IPS-18a (cell line): ENCODE results near the gene SLC6A2.
"Not testable (repeated sequence)": the region's sequence is repeated elsewhere in the genome, so short reads cannot be mapped to it uniquely, and the experiment has no call there.

Source experiments
- H3K27ac ChIP-seq: one replicate; pipeline ENCODE4 v1.5.1; 2013; ENCODE audit warnings: low read length
- H3K27me3 ChIP-seq: one replicate; pipeline ENCODE4 v1.6.1; 2013; ENCODE audit warnings: mild to moderate bottlenecking, low read length; ENCODE audit not compliant: control insufficient read depth, insufficient read depth
- H3K36me3 ChIP-seq: one replicate; pipeline ENCODE4 v1.6.1; 2013; ENCODE audit warnings: low read depth, low read length; ENCODE audit not compliant: control insufficient read depth
- H3K4me1 ChIP-seq: one replicate; pipeline ENCODE4 v1.6.1; 2013; ENCODE audit warnings: low read depth, low read length; ENCODE audit not compliant: control insufficient read depth
- H3K4me3 ChIP-seq: one replicate; pipeline ENCODE4 v1.5.1; 2013; ENCODE audit warnings: low read length
- H3K9ac ChIP-seq: one replicate; pipeline ENCODE4 v1.6.1; 2013; ENCODE audit warnings: mild to moderate bottlenecking, low read length, moderate library complexity
- H3K9me3 ChIP-seq: one replicate; pipeline ENCODE4 v1.6.1; 2013; ENCODE audit warnings: low read depth, low read length; ENCODE audit not compliant: control insufficient read depth

Gene SLC6A2

DNA sequence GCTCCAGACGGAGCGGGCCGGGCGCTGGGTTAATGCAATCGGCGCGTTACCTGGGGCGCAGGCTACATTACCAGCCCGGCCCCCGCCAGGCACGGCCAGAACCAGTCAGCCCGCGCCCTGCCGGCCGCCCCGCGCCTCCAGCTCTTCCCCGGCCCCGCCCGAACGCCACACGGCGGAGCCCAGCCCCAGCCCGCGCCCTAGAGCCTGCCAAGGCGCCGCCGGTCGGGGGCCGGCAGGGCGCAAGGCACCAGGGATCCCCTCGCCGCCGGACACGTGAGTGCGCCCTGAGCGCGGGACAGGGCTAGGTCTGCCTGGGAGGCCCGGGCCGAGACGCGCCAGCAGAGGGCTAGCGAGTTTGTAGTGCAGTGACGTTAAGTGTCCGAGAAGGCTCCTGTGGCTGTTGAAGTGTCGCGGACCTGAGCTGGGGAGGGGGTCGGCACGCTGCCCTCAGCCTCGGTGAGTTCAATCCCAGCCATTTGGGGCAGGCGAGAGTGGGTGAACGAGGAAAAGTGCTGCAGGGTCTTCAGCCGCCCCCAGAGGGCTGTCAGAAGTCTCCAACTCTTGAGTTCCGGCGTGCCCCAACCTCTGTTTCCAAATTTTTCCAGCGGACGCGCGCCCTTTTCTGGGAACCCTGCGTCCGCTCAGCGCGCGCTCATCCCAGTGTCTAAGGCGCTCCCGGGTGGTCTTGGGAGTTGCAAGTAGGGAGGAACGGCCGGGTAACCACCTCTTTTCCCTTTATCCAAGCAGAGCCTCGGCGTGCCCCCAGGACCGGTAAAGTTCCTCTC is at the start of gene SLC6A2:
TSS of gene SLC6A2 (plus strand) at position 92 of the 785 bp plus-strand sequence. CDS start 707 bp downstream, outside the sequence.
- Histone ChIP-seq H3K36me3 (no peaks in the 10 kb centered on the region), H3K4me1 (no peaks in the 10 kb centered on the region), H3K4me3 (peak within 1 kb of the TSS; percentile 61)

DNA sequence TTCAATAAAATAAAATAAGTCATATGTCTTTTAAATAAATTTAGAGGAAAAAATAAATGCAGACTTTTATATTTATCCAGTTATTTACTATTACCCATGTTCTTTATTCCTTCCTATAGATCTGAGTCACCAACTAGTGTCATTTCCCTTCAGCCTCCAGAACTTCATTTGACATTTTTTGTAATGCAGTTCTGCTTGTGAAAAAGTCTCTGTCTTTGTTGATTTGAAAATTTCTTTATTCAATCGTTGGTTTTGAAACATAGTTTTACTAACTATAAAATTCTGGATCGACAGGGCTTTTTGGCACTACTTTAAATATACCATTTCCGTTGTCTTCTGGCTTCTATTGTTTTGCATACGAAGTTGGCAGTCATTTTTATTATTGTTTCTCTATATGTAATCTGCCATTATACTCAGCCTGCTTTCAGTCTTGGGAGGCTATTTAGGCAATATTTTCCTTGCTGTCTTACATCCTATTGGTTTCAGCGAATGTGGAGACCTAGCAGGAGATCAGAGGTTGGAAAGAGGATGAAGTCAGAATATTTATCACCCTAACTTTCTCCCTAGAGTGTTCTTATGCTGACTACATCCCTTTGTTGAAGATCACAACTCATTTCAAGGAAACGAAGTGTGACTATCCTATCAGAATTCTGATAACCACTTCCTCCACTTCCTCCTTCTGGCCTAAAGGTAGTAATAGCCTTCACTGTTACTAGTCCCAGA is 42.0 kb upstream of the SLC6A2 start:
- no peaks in the 10 kb centered on the region for H3K36me3 ChIP-seq
- no peak overlapping the region for H3K27ac ChIP-seq
- H3K9me3 ChIP-seq = no peaks in the 10 kb centered on the region
- no peaks in the 10 kb centered on the region for H3K4me1 ChIP-seq
- H3K9ac ChIP-seq = no peak overlapping the region
- H3K27me3 ChIP-seq = no peaks in the 10 kb centered on the region
- no peak overlapping the region for H3K4me3 ChIP-seq

More for the DNA sequence above, at the start of gene SLC6A2:
- H3K9me3 ChIP-seq = no peaks in the 10 kb centered on the region
- H3K27ac ChIP-seq = no peak within 1 kb of the TSS
- H3K9ac ChIP-seq = no peak within 1 kb of the TSS
- peaks cover 79% of the 10 kb centered on the region for H3K27me3 ChIP-seq

- H3K27me3 ChIP-seq = no peaks in the 10 kb centered on the region
- no peaks in the 10 kb centered on the region for H3K9me3 ChIP-seq
- no peak overlapping the region for H3K9ac ChIP-seq
- H3K4me1 ChIP-seq = no peaks in the 10 kb centered on the region
- H3K36me3 ChIP-seq = no peaks in the 10 kb centered on the region
- no peak overlapping the region for H3K27ac ChIP-seq
- H3K4me3 ChIP-seq = no peak overlapping the region
Observed at GRCh38 chr16:55615071-55615470, 40.7 kb upstream of the SLC6A2 start.

GRCh38 chr16:55615670-55616069 is 40.1 kb upstream of the SLC6A2 start:
- H3K4me1 ChIP-seq, H3K27me3 ChIP-seq, H3K36me3 ChIP-seq, H3K4me3 ChIP-seq, H3K27ac ChIP-seq, H3K9me3 ChIP-seq, H3K9ac ChIP-seq: not testable (repeated sequence)

GRCh38 chr16:55621771-55622170 is 34.0 kb upstream of the SLC6A2 start:
- no peak overlapping the region for H3K4me3 ChIP-seq
- no peaks in the 10 kb centered on the region for H3K9me3 ChIP-seq
- H3K4me1 ChIP-seq = no peaks in the 10 kb centered on the region
- H3K27ac ChIP-seq = no peak overlapping the region
- no peaks in the 10 kb centered on the region for H3K36me3 ChIP-seq
- H3K27me3 ChIP-seq = no peaks in the 10 kb centered on the region
- no peak overlapping the region for H3K9ac ChIP-seq

GRCh38 chr16:55622272-55622671 is 33.5 kb upstream of the SLC6A2 start:
- Histone ChIP-seq H3K9me3 (no peaks in the 10 kb centered on the region), H3K4me3 (no peak overlapping the region), H3K4me1 (no peaks in the 10 kb centered on the region), H3K27me3 (no peaks in the 10 kb centered on the region), H3K9ac (no peak overlapping the region), H3K36me3 (no peaks in the 10 kb centered on the region), H3K27ac (no peak overlapping the region)

DNA sequence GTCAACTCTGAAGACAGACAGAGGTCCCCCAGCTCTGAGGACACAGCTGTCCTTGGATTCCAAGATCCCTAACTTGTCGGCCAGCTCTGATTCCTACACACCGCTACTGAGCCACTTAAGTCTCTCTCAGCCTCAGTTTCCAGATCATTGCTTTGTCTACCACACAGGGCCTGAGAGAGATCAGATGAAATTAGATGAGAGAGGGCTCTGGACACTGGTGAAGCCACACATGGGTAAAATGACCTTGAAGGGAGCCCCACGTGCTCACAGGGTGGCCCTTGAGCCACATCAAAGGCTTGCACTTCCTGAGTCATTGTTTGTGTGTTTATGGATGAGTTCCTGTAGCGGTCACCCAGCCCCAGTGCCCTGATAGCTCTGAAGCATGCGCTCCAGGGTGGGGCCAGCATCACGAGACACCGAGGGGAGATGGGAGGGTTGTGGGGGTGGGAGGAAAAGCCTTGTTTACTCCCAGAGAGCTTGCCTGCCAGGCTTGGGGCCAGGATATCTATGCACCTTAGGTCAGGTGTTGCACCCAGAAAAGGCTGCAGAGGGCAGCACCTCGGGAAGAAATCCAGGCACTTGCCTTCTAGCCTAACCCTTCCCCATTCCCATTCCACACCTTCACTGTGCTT is 32.7 kb upstream of the SLC6A2 start:
- no peak overlapping the region for H3K9ac ChIP-seq
- H3K4me3 ChIP-seq = no peak overlapping the region
- no peaks in the 10 kb centered on the region for H3K27me3 ChIP-seq
- peaks cover 2% of the 10 kb centered on the region for H3K4me1 ChIP-seq
- H3K27ac ChIP-seq = no peak overlapping the region
- no peaks in the 10 kb centered on the region for H3K36me3 ChIP-seq
- no peaks in the 10 kb centered on the region for H3K9me3 ChIP-seq

DNA sequence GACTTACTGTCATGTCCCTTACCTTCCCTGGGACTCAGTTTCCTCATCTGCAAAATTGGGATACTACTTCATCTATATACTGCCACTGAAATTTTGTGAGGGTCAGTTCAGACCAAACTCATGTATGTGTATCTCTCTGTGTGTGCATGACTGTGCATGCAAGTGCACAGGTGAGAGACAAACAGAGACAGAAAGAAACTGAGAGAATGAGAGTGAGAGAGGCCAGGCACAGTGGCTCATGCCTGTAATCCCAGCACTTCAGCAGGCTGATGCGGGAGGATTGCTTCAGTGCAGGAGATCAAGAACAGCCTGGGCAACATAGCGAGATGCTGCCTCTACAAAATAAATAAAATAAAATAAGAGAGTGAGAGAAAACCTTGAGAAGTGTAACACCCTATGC is 32.1 kb upstream of the SLC6A2 start:
- Histone ChIP-seq H3K4me3 (no peak overlapping the region), H3K9ac (no peak overlapping the region), H3K27me3 (no peaks in the 10 kb centered on the region), H3K36me3 (no peaks in the 10 kb centered on the region), H3K4me1 (peaks cover 8% of the 10 kb centered on the region), H3K27ac (no peak overlapping the region), H3K9me3 (no peaks in the 10 kb centered on the region)

DNA sequence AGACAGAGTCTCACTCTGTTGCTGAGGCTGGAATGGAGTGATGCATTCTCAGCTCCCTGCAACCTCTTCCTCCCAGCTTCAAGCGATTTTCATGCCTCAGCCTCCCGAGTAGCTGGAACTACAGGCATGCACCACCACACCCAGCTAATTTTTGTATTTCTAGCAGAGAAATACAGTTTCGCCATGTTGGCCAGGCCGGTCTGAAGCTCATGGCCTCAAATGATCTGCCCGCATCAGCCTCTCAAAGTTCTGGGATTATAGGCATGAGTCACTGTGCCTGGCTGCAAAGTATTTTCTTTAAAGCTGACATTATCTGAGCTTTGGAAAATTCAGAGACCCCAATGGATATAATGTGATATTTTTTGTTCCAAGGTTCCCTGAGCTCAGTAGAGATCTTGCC is 31.1 kb upstream of the SLC6A2 start:
- Histone ChIP-seq H3K9ac (no peak overlapping the region), H3K27ac (no peak overlapping the region), H3K4me1 (peaks cover 9% of the 10 kb centered on the region), H3K9me3 (no peaks in the 10 kb centered on the region), H3K4me3 (no peak overlapping the region), H3K36me3 (no peaks in the 10 kb centered on the region), H3K27me3 (no peaks in the 10 kb centered on the region)

DNA sequence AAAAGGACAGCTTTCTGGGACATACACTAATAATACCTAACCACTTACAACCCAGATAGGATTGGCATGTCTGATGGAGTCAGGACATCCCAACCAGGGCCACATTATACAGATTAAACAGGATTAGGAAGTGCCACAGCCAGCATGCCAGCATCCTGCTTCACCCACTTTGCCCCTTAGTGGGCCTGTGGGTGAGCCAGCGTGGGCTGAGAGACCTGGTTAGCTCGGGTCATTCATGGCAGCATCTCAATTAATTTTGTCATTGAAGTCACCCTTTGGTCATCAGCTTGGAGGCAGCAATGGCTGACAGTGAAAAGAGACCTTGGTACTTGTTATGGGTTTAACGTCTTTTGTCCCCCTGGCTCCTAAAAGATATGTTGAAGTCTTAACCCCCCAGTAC is 29.9 kb upstream of the SLC6A2 start:
- Histone ChIP-seq H3K27me3 (no peaks in the 10 kb centered on the region), H3K4me1 (peaks cover 9% of the 10 kb centered on the region), H3K27ac (no peak overlapping the region), H3K4me3 (no peak overlapping the region), H3K9me3 (no peaks in the 10 kb centered on the region), H3K36me3 (no peaks in the 10 kb centered on the region), H3K9ac (no peak overlapping the region)

GRCh38 chr16:55628306-55628968 is 27.4 kb upstream of the SLC6A2 start:
- Histone ChIP-seq H3K4me3 (no peak overlapping the region), H3K9me3 (peaks cover 6% of the 10 kb centered on the region), H3K27me3 (no peaks in the 10 kb centered on the region), H3K36me3 (no peaks in the 10 kb centered on the region), H3K4me1 (peaks cover 9% of the 10 kb centered on the region), H3K27ac (no peak overlapping the region), H3K9ac (no peak overlapping the region)
